Hepatocyte (in vitro differentiated cells): ENCODE results near the gene MBTPS1. TPM values are rescaled to one million over a fixed set of nuclear protein-coding genes. Genes with fewer than 3 reads are reported as not detected.

Source experiments
- DNase-seq: peaks from one replicate; pipeline ENCODE4 v3.0.0-alpha.2; 2016; ENCODE audit warnings: low spot score
- H2AFZ ChIP-seq: fragments of 200-600 bp; sonication (generic); 2 replicates; pipeline ENCODE4 v1.6.0; 2016; ENCODE audit warnings: antibody characterized with exemption, mild to moderate bottlenecking
- H3K27ac ChIP-seq: fragments of 200-600 bp; sonication (generic); 2 replicates; pipeline ENCODE4 v1.5.1; 2016; ENCODE audit warnings: mild to moderate bottlenecking
- H3K27me3 ChIP-seq: fragments of 200-600 bp; sonication (generic); 2 replicates; pipeline ENCODE4 v1.6.1; 2016
- H3K36me3 ChIP-seq: fragments of 200-600 bp; sonication (generic); replicated peaks from 2 replicates; pipeline ENCODE4 v1.5.1; 2016; ENCODE audit warnings: low read depth; ENCODE audit not compliant: insufficient read depth
- H3K4me1 ChIP-seq: fragments of 200-600 bp; sonication (generic); 2 replicates; pipeline ENCODE4 v1.5.1; 2016; ENCODE audit warnings: mild to moderate bottlenecking, moderate library complexity; ENCODE audit not compliant: insufficient read depth
- H3K4me2 ChIP-seq: fragments of 200-600 bp; sonication (generic); 2 replicates; pipeline ENCODE4 v1.6.0; 2016
- H3K4me3 ChIP-seq: fragments of 200-600 bp; sonication (generic); 2 replicates; pipeline ENCODE4 v1.5.1; 2016; ENCODE audit warnings: mild to moderate bottlenecking
- H3K79me2 ChIP-seq: fragments of 200-600 bp; sonication (generic); 2 replicates; pipeline ENCODE4 v1.6.0; 2017; ENCODE audit warnings: mild to moderate bottlenecking
- H3K9me2 ChIP-seq: fragments of 200-600 bp; sonication (generic); replicated peaks from 2 replicates; pipeline ENCODE4 v1.6.0; 2017; ENCODE audit warnings: mild to moderate bottlenecking; ENCODE audit not compliant: insufficient read depth
- H3K9me3 ChIP-seq: fragments of 200-600 bp; sonication (generic); 2 replicates; pipeline ENCODE4 v1.5.1; 2016; ENCODE audit warnings: low read depth, mild to moderate bottlenecking
- H4K20me1 ChIP-seq: fragments of 200-600 bp; sonication (generic); 2 replicates; pipeline ENCODE4 v1.6.0; 2016; ENCODE audit warnings: mild to moderate bottlenecking; ENCODE audit not compliant: insufficient read depth, poor library complexity, severe bottlenecking
- CTCF ChIP-seq: fragments of 200-600 bp; sonication (generic); IDR thresholded peaks from 2 replicates; pipeline ENCODE4 v1.5.1; 2016; ENCODE audit warnings: antibody characterized with exemption, mild to moderate bottlenecking; ENCODE audit not compliant: poor library complexity
- EZH2 ChIP-seq: fragments of 200-600 bp; sonication (generic); IDR thresholded peaks from 2 replicates; pipeline ENCODE4 v1.6.1; 2016; ENCODE audit warnings: antibody characterized with exemption, mild to moderate bottlenecking, borderline replicate concordance
- EZH2phosphoT487 ChIP-seq: fragments of 200-600 bp; sonication (generic); IDR thresholded peaks from one replicate; pipeline ENCODE4 v1.6.1; 2018; ENCODE audit warnings: antibody characterized with exemption, mild to moderate bottlenecking, low read depth, moderate library complexity; ENCODE audit not compliant: unreplicated experiment, severe bottlenecking
- WGBS: methylation state at CpG from one replicate; pipeline ENCODE4 v1.1.6; 2016; ENCODE audit warnings: low lambda C conversion rate; ENCODE audit errors: missing lambda C conversion rate; 5-methylcytosine and 5-hydroxymethylcytosine counted together
- polyA plus RNA-seq: library from polyadenylated mRNA; unstranded; fragments of >200 nt; fragmentation: Nextera tagmentation; extraction: Ambion mirVana; gene quantifications from 2 replicates; pipeline ENCODE4 v1.2.1, GENCODE V29; 2016
- total RNA-seq: library from RNA; depleted of rRNA; stranded (reverse); fragments of >200 nt; gene quantifications from 2 replicates; pipeline ENCODE4 v1.2.3, GENCODE V29; 2014

Gene MBTPS1
- total and polyA plus RNA-seq, 2 experiments from 2014 or later = 65.9 to 76.8 TPM

- Histone ChIP-seq H3K79me2 (no peaks in the 10 kb centered on the region), H3K27ac (no peak overlapping the region), H2AFZ (no peak overlapping the region), H3K9me2 (no peaks in the 10 kb centered on the region), H3K36me3 (no peaks in the 10 kb centered on the region), H3K4me1 (no peaks in the 10 kb centered on the region), H4K20me1 (no peaks in the 10 kb centered on the region), H3K4me2 (no peak overlapping the region), H3K9me3 (no peaks in the 10 kb centered on the region), H3K27me3 (no peaks in the 10 kb centered on the region), H3K4me3 (no peak overlapping the region)
- whole genome bisulfite sequencing = 93% methylated on average over 19 of the region's 19 CpGs
- no peak for TF ChIP-seq EZH2phosphoT487
- no peak for TF ChIP-seq EZH2
- no peak for TF ChIP-seq CTCF
- no peak for DNase-seq
Observed at GRCh38 chr16:84055801-84056634, 60.7 kb downstream of the MBTPS1 start.

- Histone ChIP-seq H2AFZ (no peak overlapping the region), H3K36me3 (no peaks in the 10 kb centered on the region), H3K79me2 (no peaks in the 10 kb centered on the region), H4K20me1 (no peaks in the 10 kb centered on the region), H3K27me3 (no peaks in the 10 kb centered on the region), H3K9me2 (no peaks in the 10 kb centered on the region), H3K4me1 (no peaks in the 10 kb centered on the region), H3K4me2 (no peak overlapping the region), H3K27ac (no peak overlapping the region), H3K4me3 (no peak overlapping the region), H3K9me3 (no peaks in the 10 kb centered on the region)
- 90% methylated on average over 5 of the region's 5 CpGs for WGBS
- DNase-seq = no peak
- no peak for TF ChIP-seq CTCF
- no peak for TF ChIP-seq EZH2phosphoT487
- no peak for TF ChIP-seq EZH2
Observed at GRCh38 chr16:84055366-84055765, 61.4 kb downstream of the MBTPS1 start.

GRCh38 chr16:84054916-84055315 lies 61.8 kb downstream of the MBTPS1 start:
- WGBS = 84% methylated on average over 11 of the region's 13 CpGs
- Histone ChIP-seq H3K4me2 (no peak overlapping the region), H3K79me2 (no peaks in the 10 kb centered on the region), H4K20me1 (no peaks in the 10 kb centered on the region), H3K9me2 (no peaks in the 10 kb centered on the region), H3K27ac (no peak overlapping the region), H3K9me3 (no peaks in the 10 kb centered on the region), H3K4me3 (no peak overlapping the region), H3K36me3 (no peaks in the 10 kb centered on the region), H3K27me3 (no peaks in the 10 kb centered on the region), H3K4me1 (no peaks in the 10 kb centered on the region), H2AFZ (no peak overlapping the region)
- DNase-seq = no peak
- TF ChIP-seq EZH2phosphoT487 (no peak), CTCF (no peak), EZH2 (no peak)
